ENCODE measurements around the gene CABP5.
"Not testable (repeated sequence)": the region's sequence is repeated elsewhere in the genome, so short reads cannot be mapped to it uniquely, and the experiment has no call there.

Gene CABP5

DNA sequence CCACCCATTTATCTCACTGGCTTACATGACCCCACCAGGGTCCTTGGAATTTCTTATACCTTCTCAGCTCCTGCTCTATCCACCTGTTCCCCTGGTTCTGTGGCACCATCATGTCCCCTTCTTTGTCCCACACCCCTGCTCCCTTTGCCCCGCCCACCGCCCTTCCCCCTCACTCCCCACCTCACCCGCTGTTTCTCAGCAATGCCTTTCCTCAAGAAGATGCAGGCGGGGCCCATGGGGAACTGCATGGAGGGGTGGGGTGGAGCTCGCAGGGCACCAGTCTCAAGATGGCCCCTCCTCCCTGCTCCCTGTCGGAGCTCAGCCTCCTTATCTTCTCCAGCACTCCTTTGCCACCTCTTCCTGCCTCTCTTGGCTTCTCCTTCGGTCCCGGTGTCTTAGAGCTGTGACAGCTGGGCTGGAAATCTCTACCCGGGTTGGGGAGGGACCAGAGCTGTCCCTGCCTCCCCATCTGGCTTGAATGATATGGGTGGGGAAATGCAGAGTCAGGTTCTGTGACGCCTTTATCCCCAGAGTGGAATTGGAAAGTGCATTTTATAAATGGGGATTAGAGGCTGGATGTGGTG lies at the start of gene CABP5:
Gene CABP5, minus strand, starts transcription at position 405 of the 584 bp plus-strand sequence. Its CDS starts 157 bp downstream, at position 248.
- no peak for DNase-seq
- in situ Hi-C loops (cut with MboI; ENCODE audit: low pct_unique_long_range_greater_than_20kb, low sequenced_read_pairs) = no loop called here

DNA sequence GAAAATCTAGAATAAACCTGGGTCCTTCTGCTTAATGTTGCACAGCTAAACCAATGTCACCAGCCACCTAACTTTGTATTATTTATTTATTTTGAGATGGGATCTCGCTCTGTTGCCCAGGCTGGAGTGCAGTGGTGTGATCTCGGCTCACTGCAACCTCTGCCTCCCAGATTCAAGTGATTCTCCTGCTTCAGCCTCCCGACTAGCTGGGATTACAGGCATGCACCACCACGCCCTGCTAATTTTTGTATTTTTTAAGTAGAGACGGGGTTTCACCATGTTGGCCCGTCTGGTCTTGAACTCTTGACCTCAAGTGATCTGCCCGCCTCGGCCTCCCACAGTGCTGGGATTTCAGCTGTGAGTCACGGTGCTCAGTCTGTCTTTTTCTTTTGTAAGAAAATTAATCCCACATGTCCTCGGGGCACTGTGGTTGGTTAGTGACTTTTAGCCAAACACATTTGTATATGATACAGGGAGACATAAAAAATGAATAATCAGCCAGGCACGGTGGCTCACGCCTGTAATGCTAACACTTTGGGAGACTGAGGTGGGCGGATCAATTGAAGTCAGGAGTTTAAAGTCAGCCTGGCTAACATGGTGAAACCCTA lies 47.3 kb upstream of the CABP5 start:
- in situ Hi-C loops (cut with MboI; ENCODE audit: low pct_unique_long_range_greater_than_20kb, low sequenced_read_pairs); DNase-seq: not testable (repeated sequence)

DNA sequence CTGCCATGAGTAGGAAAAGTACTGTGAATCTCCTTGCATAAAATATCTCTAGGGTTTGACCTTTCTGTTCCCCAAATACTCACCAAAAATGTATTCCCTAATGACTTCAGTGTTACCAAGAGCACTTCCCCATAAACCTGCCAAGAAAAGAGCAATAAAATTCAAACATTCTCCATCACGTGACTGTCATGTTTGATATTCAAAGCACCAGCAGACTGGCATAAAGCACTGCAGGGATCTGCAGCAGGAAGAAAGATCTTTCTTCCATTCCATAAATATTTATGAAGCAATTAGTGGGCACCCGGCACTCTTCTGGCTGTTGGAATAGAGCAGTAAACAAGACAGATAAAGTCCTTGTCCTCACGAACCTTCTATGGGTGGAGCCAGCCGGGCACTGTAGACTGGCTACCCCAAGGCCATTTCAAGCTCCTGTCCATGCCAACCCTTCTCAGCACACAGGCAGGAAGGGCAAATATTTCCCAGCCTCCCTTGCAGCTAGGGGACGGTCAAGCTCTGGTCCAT lies 46.5 kb upstream of the CABP5 start:
- in situ Hi-C loops (cut with MboI; ENCODE audit: low pct_unique_long_range_greater_than_20kb, low sequenced_read_pairs) = no loop called here
- peak; percentile 26 for DNase-seq

DNA sequence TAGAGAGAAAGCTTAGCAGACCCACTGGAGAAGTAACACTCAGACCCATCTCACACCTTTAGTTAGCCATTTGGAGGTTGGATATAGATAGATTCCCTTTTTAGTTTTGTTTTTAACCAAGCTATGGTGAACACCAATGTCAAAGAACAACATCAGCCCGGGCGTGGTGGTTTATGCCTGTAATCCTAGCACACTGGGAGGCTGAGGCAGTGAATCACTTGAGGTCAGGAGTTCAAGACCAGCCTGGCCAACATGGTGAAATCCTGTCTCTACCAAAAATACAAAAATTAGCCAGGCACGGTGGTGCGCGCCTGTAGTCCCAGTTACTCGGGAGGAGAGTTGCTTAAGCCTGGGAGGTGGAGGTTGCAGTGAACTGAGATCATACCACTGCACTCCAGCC lies 45.1 kb upstream of the CABP5 start:
- in situ Hi-C loops (cut with MboI; ENCODE audit: low pct_unique_long_range_greater_than_20kb, low sequenced_read_pairs) = not testable (repeated sequence)

DNA sequence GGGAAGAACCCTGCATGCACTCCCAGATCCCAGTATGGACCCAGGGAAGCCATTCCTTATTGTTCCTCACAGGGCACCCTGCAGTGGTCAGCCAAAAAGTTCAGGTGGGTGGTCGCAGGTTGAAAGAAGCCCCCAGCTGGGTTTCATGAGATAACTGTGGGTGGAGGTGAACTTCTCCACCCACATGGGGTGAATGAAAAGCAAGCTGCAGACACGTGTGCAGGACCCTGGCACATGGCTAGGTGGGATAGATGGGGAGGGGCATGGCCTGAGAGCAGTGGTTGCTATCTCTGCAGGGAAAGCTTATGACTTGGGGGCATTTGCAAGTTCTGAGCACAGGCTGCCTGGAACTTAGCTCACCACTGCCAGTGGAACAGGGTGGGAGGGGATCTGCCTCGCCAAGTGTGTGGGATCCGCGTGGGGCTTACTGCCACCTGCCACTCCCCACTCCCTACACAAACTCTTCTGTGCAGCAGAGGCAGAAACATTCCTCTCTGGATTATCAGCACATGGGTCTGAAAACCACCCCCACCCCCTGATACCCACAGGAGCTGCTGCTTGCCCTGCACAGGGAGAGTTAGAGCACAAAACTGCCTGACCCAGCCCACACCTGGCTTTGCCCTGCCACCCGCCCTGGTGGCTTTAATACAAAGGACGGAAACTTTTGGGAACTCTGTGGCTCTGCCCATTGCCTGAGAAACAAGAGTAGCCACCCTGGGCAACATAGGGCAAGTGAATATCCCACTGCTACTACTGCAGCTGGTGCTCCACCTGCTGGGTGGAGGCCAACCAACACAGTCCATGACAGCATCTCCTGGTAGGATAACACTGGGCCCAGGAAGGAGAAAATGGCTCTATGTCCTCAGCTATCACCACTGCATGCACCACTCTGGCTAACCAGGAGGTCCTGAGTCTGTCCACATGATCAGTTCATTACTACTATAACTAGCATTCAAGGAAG lies 42.3 kb upstream of the CABP5 start:
- in situ Hi-C loops (cut with MboI; ENCODE audit: low pct_unique_long_range_greater_than_20kb, low sequenced_read_pairs) = no loop called here
- no peak for DNase-seq

More for the DNA sequence above, 45.1 kb upstream of the CABP5 start:
- not testable (repeated sequence) for DNase-seq

- DNase-seq = no peak
- in situ Hi-C loops (cut with MboI; ENCODE audit: low pct_unique_long_range_greater_than_20kb, low sequenced_read_pairs) = no loop called here
Measured at GRCh38 chr19:48085076-48085475, 41.2 kb upstream of the CABP5 start.

DNA sequence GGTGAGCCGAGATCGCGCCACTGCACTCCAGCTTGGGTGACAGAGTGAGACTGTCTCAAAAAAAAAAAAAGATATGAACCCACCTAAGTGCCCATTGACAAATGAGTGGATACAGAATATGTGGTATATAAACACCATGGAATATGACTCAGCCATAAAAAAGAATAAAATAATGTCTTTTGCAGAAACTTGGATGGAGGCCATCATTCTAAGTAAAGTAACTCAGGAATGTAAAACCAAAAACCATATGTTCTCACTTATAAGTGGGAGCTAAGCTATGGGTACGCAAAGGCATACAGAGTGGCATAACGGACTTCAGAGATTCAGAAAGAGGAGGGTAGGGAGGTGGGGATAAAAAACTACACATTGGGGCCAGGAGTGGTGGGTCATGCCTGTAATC lies 37.2 kb upstream of the CABP5 start:
- no peak for DNase-seq
- in situ Hi-C loops (cut with MboI; ENCODE audit: low pct_unique_long_range_greater_than_20kb, low sequenced_read_pairs) = no loop called here

DNA sequence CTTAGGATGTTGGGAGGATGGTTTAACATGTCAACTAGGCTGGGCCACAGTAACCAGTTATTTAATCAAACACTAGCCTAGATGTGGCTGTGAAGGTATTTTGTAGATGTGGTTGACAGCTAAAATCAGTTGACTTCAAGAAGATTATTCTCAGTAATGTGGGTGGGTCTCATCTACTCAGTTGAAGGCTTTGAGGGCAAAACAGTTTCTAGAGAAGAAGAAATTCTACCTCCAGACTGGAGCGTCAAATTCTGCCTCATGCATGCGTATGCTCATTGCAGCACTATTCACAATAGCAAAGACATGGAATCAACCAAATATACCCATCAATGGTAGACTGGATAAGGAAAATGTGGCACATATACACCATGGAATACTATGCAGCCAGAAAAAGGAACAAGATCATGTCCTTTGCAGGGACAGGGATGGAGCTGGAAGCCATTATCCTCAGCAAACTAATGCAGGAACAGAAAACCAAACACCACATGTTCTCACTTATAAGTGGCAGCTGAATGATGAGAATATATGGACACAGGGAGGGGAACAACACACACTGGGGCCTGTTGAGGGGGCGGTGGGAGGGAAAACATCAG lies 26.4 kb upstream of the CABP5 start:
- DNase-seq; in situ Hi-C loops (cut with MboI; ENCODE audit: low pct_unique_long_range_greater_than_20kb, low sequenced_read_pairs): not testable (repeated sequence)

- in situ Hi-C loops (cut with MboI; ENCODE audit: low pct_unique_long_range_greater_than_20kb, low sequenced_read_pairs) = no loop called here
- no peak for DNase-seq
Measured at GRCh38 chr19:48069435-48069834, 25.6 kb upstream of the CABP5 start.

DNA sequence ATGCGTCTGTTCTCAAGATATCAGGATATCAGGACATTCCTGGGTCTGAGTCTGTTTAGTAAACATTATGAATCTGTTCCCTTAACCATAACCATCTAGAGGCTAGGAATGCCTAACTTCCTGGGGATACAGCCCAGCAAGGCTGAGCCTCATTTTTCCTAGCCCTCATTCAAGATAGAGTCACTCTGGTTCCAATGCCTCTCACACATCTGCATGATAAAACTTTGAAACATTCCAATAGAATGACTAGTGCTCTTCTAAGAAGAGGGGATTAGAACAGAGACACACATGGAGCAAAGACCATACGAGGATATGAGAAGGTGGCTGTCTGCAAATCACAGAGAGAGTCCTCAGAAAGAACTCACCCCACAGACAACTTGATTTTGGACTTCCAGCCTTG lies 20.6 kb upstream of the CABP5 start:
- in situ Hi-C loops (cut with MboI; ENCODE audit: low pct_unique_long_range_greater_than_20kb, low sequenced_read_pairs) = no loop called here
- DNase-seq = no peak

DNA sequence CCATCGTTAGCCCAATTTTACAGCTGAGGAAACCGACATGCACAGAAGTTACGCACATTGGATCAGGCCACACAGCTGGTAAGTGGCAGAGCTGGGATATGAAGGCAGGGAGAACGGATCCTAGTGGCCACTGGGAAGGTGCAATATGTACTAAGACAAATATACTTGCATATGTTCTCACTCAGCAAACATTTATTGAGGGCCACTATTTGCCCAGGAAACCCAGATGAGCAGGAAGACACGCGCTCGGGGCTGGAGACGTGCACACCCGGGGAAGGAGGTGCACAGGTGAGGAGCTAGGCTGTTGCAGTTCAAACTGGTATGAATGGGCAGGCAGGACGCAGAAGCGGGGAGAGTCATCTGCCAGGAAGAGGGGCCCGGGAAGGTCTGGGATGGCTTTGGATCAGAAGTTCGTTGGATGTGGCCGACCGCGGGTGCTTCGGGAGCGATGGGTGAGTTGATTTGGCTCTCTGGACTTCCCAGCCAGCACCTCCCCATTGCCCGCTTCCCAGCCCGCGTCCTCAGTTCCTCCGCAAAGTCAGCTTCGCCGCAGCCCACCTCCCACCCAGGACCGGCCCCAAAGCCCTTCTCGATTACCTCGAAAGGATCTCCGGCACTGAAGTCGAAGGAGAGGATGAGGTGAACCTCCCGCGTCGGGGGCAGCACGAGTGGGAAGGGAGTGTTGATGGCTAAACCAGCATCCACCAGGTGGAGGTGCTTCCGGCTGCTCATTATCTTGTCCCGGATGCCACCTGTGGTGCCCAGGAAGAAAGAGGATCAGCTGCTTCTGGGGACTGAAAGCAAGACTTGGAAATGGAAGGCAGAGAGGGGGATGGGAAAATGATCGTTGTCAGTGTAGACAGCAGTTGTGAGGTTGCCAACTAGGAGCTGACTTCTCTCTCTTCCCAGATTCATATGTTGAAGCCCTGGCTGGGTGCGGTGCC lies 17.8 kb upstream of the CABP5 start:
- no peak for DNase-seq
- in situ Hi-C loops (cut with MboI; ENCODE audit: low pct_unique_long_range_greater_than_20kb, low sequenced_read_pairs) = no loop called here

- in situ Hi-C loops (cut with MboI; ENCODE audit: low pct_unique_long_range_greater_than_20kb, low sequenced_read_pairs) = no loop called here
- DNase-seq = no peak
Measured at GRCh38 chr19:48060381-48060780, 16.5 kb upstream of the CABP5 start.

DNA sequence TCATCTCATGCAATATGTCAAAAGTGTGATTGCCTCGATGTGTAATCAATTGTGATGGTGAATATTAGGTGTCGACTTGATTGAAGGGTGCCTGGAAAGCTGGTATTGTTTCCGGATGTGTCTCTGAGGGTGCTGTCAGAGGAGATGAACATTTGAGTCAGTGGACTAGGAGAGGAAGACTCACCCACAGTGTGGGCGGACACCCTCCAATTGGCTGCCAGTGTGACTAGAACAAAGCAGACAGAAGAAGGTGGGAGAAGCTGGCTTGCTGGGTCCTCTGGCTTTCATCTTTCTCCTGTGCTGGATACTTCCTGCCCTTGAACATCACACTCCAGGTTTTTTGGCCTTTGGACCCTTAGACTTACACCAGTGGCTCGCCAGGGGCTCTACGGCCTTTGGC lies 15.5 kb upstream of the CABP5 start:
- DNase-seq = no peak
- in situ Hi-C loops (cut with MboI; ENCODE audit: low pct_unique_long_range_greater_than_20kb, low sequenced_read_pairs) = no loop called here

DNA sequence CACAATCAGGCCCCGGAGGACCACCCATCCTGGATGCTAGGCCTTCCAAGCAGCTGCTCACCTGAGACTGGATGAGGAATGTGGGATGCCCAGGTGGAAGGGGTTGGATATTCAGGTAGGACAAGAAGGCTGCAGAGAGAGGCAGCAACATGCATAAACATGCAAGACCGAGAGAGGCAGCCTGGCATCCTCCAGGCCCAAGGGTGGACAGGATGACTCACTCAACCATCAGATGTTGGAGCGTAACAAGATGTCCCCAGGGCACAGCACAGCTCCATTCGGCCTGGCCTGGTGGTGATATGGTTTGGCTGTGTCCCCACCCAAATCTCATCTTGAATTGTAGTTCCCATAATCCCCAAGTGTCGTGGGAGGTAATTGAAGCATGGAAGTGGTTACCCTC lies 10.0 kb upstream of the CABP5 start:
- no peak for DNase-seq
- in situ Hi-C loops (cut with MboI; ENCODE audit: low pct_unique_long_range_greater_than_20kb, low sequenced_read_pairs) = no loop called here

DNA sequence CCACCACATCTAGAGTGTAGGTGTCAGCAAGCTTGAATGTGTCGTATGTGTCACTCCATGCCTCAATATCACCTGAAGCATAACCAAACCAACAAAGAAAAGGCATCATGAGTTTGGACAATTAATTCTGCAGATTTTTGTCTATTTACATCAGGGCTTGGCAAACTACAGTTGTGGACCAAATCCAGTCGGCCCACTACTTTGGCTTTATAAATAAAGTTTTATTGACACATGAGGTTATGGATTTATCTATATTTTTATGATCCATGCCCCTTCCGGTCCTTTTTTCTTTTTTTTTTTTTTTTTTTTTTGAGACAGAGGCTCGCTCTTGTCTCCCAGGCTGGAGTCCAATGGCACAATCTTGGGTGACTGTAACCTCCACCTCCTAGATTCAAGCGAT lies 9.2 kb upstream of the CABP5 start:
- DNase-seq = no peak

GRCh38 chr19:48051335-48052033 lies 7.6 kb upstream of the CABP5 start:
- in situ Hi-C loops (cut with MboI; ENCODE audit: low pct_unique_long_range_greater_than_20kb, low sequenced_read_pairs) = no loop called here
- peak; percentile 58 for DNase-seq

More for the DNA sequence above, 9.2 kb upstream of the CABP5 start:
- in situ Hi-C loops (cut with MboI; ENCODE audit: low pct_unique_long_range_greater_than_20kb, low sequenced_read_pairs) = no loop called here

- DNase-seq = no peak
- in situ Hi-C loops (cut with MboI; ENCODE audit: low pct_unique_long_range_greater_than_20kb, low sequenced_read_pairs) = no loop called here
Measured at GRCh38 chr19:48044561-48044960, 682 bp upstream of the CABP5 start.

Data from KBM-7 (cell line).